Neutrophil (primary cell): ENCODE data around the gene SNAP47.

Experiments
- H3K27ac ChIP-seq: fragments of 200-600 bp; sonication (generic); 2 replicates; pipeline ENCODE4 v1.5.1; 2016; ENCODE audit warnings: mild to moderate bottlenecking, moderate library complexity
- H3K27me3 ChIP-seq: fragments of 200-600 bp; sonication (generic); 2 replicates; pipeline ENCODE4 v1.6.0; 2016; ENCODE audit warnings: mild to moderate bottlenecking
- H3K36me3 ChIP-seq: fragments of 200-600 bp; sonication (generic); 2 replicates; pipeline ENCODE4 v1.5.1; 2017
- H3K4me1 ChIP-seq, 2 experiments: fragments of 200-600 bp in 1 of 2; sonication (generic) in 1 of 2; 1 replicate in 1 of 2; 2 replicates in 1 of 2; pipeline versions ENCODE4 v1.5.1 to v1.6.1; 2013 to 2016; ENCODE audit warnings: low read depth in 1 of 2, low read length in 1 of 2, mild to moderate bottlenecking in 1 of 2, moderate library complexity in 1 of 2; ENCODE audit not compliant: control insufficient read depth in 1 of 2, insufficient read depth in 1 of 2
- H3K4me3 ChIP-seq, 2 experiments: fragments of 200-600 bp in 1 of 2; sonication (generic) in 1 of 2; 1 replicate in 1 of 2; 2 replicates in 1 of 2; pipeline ENCODE4 v1.5.1; 2013 to 2016; ENCODE audit warnings: low read depth in 1 of 2, low read length in 1 of 2, mild to moderate bottlenecking in 1 of 2, moderate library complexity in 1 of 2
- H3K9me3 ChIP-seq: fragments of 200-600 bp; sonication (generic); 2 replicates; pipeline ENCODE4 v1.5.1; 2016
- CTCF ChIP-seq: fragments of 200-600 bp; sonication (generic); IDR thresholded peaks from 2 replicates; pipeline ENCODE4 v1.5.1; 2016; ENCODE audit warnings: antibody characterized with exemption

SNAP47 gene

GRCh38 chr1:227793948-227794816 lies 58.9 kb downstream of the SNAP47 start:
- no peak overlapping the region for H3K27ac ChIP-seq
- TF ChIP-seq CTCF, result no peak

GRCh38 chr1:227794817-227795192 lies 59.6 kb downstream of the SNAP47 start:
- H3K27ac ChIP-seq, result no peak overlapping the region
- no peaks in the 10 kb centered on the region for H3K36me3 ChIP-seq
- peaks cover 21% of the 10 kb centered on the region for H3K27me3 ChIP-seq
- H3K4me3 ChIP-seq, result no peak overlapping the region
- H3K9me3 ChIP-seq, result no peaks in the 10 kb centered on the region
- TF ChIP-seq CTCF, result no peak
- no peaks in the 10 kb centered on the region for H3K4me1 ChIP-seq

More at GRCh38 chr1:227793948-227794816, 58.9 kb downstream of the SNAP47 start:
- Histone ChIP-seq H3K4me1 (no peaks in the 10 kb centered on the region), H3K4me3 (no peak overlapping the region), H3K27me3 (peaks cover 28% of the 10 kb centered on the region), H3K9me3 (no peaks in the 10 kb centered on the region), H3K36me3 (no peaks in the 10 kb centered on the region)

- no peak for TF ChIP-seq CTCF
- no peak overlapping the region for H3K4me3 ChIP-seq
These were observed 60.5 kb downstream of the SNAP47 start for GRCh38 chr1:227795732-227796131.

GRCh38 chr1:227796359-227796915 lies 61.2 kb downstream of the SNAP47 start:
- Histone ChIP-seq H3K9me3 (no peaks in the 10 kb centered on the region), H3K4me1 (no peaks in the 10 kb centered on the region), H3K36me3 (no peaks in the 10 kb centered on the region), H3K27me3 (peaks cover 5% of the 10 kb centered on the region), H3K4me3 (no peak overlapping the region), H3K27ac (no peak overlapping the region)
- TF ChIP-seq CTCF, result no peak

More at GRCh38 chr1:227795732-227796131, 60.5 kb downstream of the SNAP47 start:
- Histone ChIP-seq H3K27me3 (peaks cover 12% of the 10 kb centered on the region), H3K36me3 (no peaks in the 10 kb centered on the region), H3K9me3 (no peaks in the 10 kb centered on the region), H3K4me1 (no peaks in the 10 kb centered on the region), H3K27ac (no peak overlapping the region)

- H3K4me3 ChIP-seq, result no peak overlapping the region
- no peak for TF ChIP-seq CTCF
- no peaks in the 10 kb centered on the region for H3K9me3 ChIP-seq
- no peak overlapping the region for H3K27ac ChIP-seq
- H3K4me1 ChIP-seq, result no peaks in the 10 kb centered on the region
- H3K27me3 ChIP-seq, result peaks cover 3% of the 10 kb centered on the region
- no peaks in the 10 kb centered on the region for H3K36me3 ChIP-seq
These were observed 61.9 kb downstream of the SNAP47 start for GRCh38 chr1:227797144-227797543.
